Fibroblast of pulmonary artery (primary cell): ENCODE measurements around the gene MBOAT1.
"Not testable (repeated sequence)": the region's sequence is repeated elsewhere in the genome, so short reads cannot be mapped to it uniquely, and the experiment has no call there.

Experiments used
- DNase-seq: peaks from one replicate; pipeline ENCODE4 v3.0.0-alpha.2; 2010; ENCODE audit warnings: low read depth
- H3K4me3 ChIP-seq: replicated peaks from 2 replicates; pipeline ENCODE4 v1.5.1; 2011; ENCODE audit warnings: low read depth, mild to moderate bottlenecking, control low read depth, low read length, moderate library complexity
- TF ChIP-seq, protein P1 (sequence below): IDR thresholded peaks from 2 replicates; pipeline ENCODE4 v1.5.1; 2011; ENCODE audit warnings: mild to moderate bottlenecking, control low read depth, low read length, inconsistent platforms; ENCODE audit errors: missing control alignments

The MBOAT1 gene

DNA sequence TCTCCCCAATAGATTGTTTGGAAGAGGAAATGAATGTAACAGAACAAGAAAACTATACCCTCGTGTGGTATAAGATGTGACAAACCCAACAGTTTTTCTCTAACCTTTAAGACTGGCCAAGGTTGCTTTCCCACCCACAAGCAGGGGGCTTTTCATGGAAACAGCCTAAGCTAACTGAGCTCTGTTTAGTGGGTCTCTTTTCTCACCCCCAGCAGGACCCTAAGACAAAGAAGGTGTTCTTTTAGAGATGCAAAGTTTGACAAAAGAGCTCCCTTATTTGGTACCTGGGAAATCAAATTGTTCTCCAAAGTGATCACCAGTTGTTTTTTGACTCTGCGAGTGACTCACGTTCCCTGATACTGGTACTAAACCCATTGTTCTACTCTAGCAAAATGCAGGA, 59.1 kb downstream of the MBOAT1 start:
- no peak overlapping the region for H3K4me3 ChIP-seq
- DNase-seq: no peak
- TF ChIP-seq, protein P1, sequence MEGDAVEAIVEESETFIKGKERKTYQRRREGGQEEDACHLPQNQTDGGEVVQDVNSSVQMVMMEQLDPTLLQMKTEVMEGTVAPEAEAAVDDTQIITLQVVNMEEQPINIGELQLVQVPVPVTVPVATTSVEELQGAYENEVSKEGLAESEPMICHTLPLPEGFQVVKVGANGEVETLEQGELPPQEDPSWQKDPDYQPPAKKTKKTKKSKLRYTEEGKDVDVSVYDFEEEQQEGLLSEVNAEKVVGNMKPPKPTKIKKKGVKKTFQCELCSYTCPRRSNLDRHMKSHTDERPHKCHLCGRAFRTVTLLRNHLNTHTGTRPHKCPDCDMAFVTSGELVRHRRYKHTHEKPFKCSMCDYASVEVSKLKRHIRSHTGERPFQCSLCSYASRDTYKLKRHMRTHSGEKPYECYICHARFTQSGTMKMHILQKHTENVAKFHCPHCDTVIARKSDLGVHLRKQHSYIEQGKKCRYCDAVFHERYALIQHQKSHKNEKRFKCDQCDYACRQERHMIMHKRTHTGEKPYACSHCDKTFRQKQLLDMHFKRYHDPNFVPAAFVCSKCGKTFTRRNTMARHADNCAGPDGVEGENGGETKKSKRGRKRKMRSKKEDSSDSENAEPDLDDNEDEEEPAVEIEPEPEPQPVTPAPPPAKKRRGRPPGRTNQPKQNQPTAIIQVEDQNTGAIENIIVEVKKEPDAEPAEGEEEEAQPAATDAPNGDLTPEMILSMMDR: no peak

DNA sequence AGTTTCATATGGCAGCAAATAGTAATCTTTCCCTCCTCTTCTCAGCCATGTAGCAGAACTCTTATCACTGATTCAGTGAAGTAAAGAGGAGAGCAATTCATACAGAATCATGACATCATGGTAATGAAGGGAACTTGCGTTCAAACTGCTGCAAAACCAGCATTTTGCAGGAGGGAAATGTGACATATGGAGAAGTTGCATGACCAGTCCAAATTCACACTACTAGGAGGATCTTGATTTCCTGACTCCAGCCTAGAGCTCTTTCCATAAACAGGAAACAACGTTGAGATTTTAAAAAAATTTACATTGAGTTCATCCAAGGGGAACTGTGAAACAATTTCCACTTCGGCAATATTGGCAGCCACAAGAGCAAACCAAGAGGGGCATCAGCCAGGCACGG, 63.8 kb downstream of the MBOAT1 start:
- H3K4me3 ChIP-seq: no peak overlapping the region
- no peak for DNase-seq
- TF ChIP-seq, protein P1: no peak

DNA sequence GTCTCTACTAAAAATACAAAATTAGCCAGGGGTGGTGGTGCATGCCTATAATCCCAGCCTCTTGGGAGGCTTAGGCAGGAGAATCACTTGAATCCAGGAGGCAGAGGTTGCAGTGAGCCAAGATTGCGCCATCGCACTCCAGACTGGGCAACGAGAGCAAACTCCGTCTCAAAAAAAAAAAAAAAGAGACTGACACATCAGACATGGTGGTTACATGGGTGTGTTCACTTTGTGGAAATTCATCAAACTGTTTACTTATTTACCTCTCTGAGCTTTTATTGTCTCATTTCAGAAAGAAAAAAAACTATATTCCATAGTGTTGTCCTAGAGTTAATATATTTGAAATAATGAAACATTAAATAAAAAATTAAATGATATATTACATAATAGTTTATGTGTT, 64.8 kb downstream of the MBOAT1 start:
- no peak overlapping the region for H3K4me3 ChIP-seq

DNA sequence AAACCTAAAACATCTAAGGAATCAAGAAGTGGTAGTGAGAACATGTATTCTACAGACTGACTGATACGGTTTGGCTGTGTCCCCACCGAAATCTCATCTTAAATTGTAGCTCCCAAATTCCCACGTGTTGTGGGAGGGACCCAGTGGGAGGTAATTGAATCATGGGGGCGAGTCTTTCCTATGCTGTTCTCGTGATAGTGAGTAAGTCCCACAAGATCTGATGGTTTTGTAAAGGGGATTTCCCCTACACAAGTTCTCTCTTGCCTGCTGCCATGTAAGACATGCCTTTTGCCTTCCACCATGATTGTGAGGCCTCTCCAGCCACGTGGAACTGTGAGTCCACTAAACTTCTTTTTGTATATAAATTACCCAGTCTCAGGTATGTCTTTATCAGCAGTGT, 65.4 kb downstream of the MBOAT1 start:
- DNase-seq, H3K4me3 ChIP-seq: not testable (repeated sequence)

More for the DNA sequence above, 64.8 kb downstream of the MBOAT1 start:
- TF ChIP-seq, protein P1: no peak
- DNase-seq: no peak

DNA sequence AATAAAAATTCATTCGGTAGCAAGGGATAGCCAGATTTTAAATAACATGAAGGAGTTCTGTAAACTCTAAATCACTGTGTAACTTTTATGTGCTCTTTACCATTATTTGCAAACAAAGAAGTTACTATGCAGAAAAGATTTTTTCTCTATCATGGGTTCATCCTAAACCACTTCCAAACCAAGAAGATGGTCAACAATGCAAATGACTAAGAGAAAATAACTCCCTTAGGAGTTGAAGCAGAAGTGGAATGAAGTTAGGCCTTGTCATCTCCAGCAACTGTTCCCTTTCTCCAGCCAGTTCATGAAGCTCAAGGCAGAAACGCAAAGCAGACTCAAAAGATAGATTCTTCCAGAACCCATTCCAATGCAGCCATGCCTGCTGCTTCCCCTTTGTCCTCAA, 66.0 kb downstream of the MBOAT1 start:
- no peak for DNase-seq
- TF ChIP-seq, protein P1: no peak
- no peak overlapping the region for H3K4me3 ChIP-seq

DNA sequence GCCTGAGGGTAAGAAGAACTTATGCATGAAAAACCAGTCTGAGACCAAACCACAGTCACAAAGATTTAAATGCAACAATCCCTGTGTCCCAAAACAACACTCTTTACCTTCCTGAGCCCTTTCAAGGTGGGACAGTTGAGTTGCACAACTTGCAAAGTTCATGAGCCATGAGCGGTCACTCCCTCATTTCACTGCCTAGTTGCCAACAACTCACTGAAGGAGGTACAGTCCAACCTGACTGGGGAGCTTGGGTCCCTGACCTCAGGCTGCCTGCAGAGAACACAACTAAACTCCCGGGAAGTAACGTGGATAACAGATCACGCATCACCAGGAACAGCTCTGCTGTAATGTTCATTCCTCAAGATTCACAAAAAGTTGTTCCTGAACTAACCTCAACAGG, 69.4 kb downstream of the MBOAT1 start:
- DNase-seq: no peak
- TF ChIP-seq, protein P1: no peak
- no peak overlapping the region for H3K4me3 ChIP-seq

DNA sequence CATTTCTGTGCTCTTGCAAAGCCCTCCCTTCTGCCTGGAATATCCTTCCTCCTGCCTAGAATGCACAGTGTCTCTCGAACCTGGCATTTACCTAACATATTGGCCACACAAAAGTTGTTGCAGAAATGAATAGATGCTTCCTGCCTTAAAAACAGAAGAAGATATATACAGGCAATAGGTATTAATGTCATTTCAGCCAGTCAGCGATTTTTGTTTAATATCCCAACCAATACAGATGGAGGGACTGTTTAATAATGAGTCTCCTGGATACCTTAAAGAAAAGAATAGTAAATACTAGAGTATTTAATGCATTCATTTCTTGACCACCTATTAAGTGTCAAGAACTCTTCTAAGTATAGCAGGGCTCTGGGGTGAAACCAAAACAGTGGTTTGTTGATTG, 70.3 kb downstream of the MBOAT1 start:
- TF ChIP-seq, protein P1: no peak

DNA sequence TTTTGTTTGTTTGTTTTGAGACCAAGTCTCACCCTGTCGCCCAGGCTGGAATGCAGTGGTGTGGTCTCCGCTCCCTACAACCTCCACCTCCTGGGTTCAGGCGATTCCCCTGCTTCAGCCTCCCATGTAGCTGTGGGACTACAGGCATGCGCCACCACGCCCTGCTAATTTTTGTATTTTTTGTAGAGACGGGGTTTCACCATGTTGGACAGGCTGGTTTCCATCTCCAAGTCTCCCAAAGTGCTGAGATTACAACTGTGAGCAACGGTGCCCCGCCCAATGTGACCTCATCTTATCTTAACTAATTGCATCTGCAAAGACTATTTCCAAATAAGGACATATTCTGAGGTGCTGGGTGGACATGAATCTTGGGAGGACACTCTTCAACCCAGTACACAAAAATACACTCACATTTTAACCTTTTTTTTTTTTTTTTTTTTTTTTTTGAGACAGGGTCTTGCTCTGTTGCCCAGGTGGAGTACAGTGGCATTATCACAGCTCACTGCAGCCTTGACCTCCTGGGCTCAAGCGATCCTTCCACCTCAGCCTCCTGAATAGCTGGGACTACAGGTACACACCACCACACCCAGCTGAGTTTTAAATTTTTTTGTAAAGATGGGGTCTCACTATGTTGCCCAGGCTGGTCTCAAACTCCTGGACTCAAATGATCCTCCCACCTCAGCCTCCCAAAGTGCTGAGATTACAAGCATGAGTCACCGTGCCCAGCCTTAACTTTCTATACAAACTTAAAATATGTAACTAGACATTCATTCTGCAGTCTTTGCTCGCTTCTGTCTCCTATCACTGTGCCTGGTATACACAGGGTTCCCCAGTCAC, 72.9 kb downstream of the MBOAT1 start:
- not testable (repeated sequence) for DNase-seq, H3K4me3 ChIP-seq

More for the DNA sequence above, 70.3 kb downstream of the MBOAT1 start:
- DNase-seq: no peak
- no peak overlapping the region for H3K4me3 ChIP-seq
